Stimulated activated CD8-positive, alpha-beta memory T cell treated with anti-CD3 and anti-CD28 coated beads, Interleukin-4, amount 100 ng/mL, for 48 hours (primary cell): ENCODE results near the gene MXRA5.
"Not testable (repeated sequence)": the region's sequence is repeated elsewhere in the genome, so short reads cannot be mapped to it uniquely, and the experiment has no call there.

ENCODE experiments used
- DNase-seq: peaks from one replicate; pipeline ENCODE4 v3.0.0-alpha.2; 2020

The MXRA5 gene, protein sequence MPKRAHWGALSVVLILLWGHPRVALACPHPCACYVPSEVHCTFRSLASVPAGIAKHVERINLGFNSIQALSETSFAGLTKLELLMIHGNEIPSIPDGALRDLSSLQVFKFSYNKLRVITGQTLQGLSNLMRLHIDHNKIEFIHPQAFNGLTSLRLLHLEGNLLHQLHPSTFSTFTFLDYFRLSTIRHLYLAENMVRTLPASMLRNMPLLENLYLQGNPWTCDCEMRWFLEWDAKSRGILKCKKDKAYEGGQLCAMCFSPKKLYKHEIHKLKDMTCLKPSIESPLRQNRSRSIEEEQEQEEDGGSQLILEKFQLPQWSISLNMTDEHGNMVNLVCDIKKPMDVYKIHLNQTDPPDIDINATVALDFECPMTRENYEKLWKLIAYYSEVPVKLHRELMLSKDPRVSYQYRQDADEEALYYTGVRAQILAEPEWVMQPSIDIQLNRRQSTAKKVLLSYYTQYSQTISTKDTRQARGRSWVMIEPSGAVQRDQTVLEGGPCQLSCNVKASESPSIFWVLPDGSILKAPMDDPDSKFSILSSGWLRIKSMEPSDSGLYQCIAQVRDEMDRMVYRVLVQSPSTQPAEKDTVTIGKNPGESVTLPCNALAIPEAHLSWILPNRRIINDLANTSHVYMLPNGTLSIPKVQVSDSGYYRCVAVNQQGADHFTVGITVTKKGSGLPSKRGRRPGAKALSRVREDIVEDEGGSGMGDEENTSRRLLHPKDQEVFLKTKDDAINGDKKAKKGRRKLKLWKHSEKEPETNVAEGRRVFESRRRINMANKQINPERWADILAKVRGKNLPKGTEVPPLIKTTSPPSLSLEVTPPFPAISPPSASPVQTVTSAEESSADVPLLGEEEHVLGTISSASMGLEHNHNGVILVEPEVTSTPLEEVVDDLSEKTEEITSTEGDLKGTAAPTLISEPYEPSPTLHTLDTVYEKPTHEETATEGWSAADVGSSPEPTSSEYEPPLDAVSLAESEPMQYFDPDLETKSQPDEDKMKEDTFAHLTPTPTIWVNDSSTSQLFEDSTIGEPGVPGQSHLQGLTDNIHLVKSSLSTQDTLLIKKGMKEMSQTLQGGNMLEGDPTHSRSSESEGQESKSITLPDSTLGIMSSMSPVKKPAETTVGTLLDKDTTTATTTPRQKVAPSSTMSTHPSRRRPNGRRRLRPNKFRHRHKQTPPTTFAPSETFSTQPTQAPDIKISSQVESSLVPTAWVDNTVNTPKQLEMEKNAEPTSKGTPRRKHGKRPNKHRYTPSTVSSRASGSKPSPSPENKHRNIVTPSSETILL (N-terminal part only)

GRCh38 chrX:3346501-3347259, at the start of gene MXRA5:
Gene MXRA5, minus strand, starts transcription at chrX:3346652. Its CDS starts 2,819 bp downstream, at chrX:3343833.
- no peak for DNase-seq

- no peak for DNase-seq
Measured at GRCh38 chrX:3393581-3394111, 47.2 kb upstream of the MXRA5 start.

GRCh38 chrX:3393178-3393577, 46.7 kb upstream of the MXRA5 start:
- no peak for DNase-seq

DNA sequence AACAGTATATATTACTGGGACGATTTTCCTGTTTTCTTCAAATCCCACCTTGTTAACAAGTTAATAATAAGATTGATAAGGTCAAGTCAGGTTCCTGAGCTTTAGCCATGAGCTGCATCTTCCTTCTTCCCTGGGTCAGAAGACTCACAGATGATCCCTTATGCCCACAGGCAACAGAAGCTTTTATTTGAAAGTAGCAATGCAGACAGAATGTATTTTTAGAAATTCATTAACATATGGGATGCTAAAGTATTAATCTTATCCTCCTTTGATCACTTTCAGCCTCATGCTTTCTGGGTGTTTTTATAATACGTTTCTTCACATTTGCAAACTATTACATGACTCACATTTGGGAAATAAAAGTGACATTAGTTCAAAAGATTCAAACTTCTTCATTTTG, 42.0 kb upstream of the MXRA5 start:
- no peak for DNase-seq

- DNase-seq: no peak
Measured at GRCh38 chrX:3384327-3384726, 37.9 kb upstream of the MXRA5 start.

DNA sequence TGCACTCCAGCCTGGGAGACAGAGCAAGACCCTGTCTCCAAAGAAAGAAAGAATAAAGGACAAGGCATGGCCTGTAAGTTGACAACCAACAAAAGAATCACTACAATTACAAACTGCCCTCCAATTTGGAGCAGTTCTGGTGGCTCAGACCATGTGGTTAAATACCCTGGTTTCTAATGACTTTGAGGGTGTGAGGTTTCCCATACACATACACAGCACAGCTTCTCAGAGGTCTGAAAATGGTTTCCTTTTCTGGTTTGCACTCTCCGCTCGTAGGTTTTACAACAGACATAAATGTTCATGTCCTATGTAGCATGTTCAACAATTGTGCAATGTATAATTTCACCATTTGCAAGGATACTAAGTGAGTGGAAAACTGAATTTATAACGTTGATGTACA, 34.2 kb upstream of the MXRA5 start:
- DNase-seq: no peak

DNA sequence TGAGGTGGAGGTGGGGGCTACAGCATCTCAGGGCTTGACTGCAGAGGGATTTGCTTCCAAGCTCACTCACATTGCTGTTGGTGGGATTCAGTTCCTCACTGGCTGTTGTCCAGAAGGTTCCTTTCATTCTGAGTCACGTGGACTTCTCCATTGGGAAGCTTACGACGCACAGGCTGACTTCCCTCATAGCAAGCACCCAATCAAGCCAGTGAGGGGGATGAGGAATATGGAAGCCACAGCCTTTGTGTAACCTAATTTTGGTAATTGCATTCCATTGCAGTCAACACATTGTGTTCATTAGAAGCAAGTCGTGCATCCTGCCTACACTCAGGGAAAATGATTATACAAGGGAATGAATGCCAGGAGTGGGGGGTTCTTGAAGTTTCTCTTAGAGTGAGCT, 32.7 kb upstream of the MXRA5 start:
- DNase-seq: no peak

DNA sequence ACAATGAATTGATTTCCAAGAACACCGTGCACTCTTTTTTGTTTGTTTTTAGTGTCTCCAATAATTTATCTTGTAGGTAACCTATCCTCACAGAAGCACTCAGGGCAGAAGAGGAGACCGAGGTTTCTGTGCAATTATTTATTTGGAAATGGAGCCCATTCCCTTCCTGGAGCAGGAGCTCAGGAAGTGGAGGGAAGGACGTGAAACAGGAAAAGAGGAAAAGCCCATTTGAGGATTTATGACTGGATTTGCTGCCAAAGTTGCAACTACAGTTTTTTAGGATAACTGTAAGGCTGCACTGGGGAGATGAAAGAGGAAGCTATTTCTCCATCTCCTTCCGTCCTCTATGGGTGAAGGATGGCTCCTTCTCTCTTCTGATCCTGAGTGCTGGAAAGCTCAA, 31.7 kb upstream of the MXRA5 start:
- no peak for DNase-seq

GRCh38 chrX:3377560-3377959, 31.1 kb upstream of the MXRA5 start:
- DNase-seq: no peak

DNA sequence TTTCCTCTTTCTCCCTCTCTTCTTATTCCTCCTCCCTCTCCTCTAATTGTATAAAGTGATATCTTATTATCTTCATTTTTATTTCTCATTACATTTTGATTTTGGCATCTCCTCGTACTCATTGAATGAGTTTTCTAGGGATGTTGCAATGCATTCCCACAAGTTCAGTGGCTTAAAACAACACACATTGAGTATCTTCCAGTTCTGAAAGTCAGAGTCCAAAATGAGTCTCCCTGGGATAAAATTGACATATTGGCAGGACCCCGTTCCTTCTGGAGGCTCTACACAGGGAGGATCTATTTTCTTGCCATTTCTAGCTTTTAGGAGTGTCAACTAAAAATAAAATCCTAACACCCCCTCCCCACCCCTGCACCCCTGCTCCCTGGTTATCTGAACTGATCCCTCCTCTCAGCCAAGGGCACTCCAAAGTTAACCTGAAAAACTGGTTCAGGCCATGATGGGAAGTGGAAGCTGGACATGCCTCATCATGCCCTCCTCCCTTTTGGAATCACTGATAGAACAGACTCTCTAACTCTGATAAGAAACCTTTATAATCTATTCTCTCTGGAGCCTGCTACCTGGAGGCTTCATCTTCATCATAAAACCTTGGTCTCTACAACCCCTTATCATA, 29.5 kb upstream of the MXRA5 start:
- not testable (repeated sequence) for DNase-seq

DNA sequence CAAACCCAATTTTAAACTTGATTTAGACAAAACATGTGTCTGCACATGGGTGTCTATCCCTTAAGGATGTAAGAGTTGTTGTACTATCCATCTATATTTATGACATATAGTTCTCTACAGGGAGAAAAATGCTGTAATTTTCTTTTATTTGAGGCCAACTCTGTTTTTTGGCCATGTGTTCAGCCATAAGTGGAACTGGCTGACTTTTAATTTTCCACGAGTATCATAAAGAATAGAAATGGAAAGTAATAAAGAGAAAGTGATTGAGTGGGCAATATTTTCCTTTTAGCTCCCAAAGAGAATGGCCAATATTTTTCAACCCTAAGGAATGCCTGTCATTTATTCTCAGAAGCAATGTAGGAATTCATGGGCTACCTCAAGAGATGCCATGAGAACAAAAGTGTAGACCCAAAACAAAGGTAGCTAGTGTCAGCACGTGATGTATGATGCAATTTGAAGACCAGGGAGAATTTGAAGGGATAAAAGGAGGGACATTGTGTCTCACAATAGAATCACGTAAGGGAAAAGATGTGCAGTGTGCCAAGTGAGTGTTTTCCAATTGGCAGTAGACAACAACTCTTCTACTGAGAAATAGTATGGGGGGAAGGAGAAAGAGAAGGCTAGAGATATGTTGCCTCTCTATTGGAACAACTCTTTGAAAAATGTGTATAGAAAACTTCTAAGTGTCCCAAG, 27.8 kb upstream of the MXRA5 start:
- DNase-seq: no peak

GRCh38 chrX:3371163-3371562, 24.7 kb upstream of the MXRA5 start:
- no peak for DNase-seq

- DNase-seq: no peak
Measured at GRCh38 chrX:3370656-3371055, 24.2 kb upstream of the MXRA5 start.

GRCh38 chrX:3362956-3363355, 16.5 kb upstream of the MXRA5 start:
- no peak for DNase-seq

- no peak for DNase-seq
Measured at GRCh38 chrX:3360881-3361280, 14.4 kb upstream of the MXRA5 start.

- not testable (repeated sequence) for DNase-seq
Measured at GRCh38 chrX:3352741-3353140, 6.3 kb upstream of the MXRA5 start.

DNA sequence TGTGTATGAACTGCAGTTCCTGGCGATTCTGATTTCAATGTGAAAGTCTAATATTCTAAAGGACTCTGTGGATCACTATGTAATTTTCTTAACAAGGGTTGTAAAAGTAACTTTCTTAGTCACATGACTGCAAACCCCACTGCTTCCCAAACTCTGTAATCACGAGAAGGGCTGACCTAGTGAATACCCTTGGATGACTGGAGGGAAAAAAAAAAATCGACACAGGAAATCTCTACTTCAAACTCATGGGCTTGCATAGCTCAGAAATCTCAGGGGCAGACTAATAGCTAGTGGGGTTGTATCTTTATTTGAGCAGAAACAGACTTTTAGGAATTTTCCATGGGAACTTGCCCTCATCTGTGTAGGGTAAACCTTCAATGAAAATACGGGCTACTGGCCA, 4.8 kb upstream of the MXRA5 start:
- DNase-seq: no peak

DNA sequence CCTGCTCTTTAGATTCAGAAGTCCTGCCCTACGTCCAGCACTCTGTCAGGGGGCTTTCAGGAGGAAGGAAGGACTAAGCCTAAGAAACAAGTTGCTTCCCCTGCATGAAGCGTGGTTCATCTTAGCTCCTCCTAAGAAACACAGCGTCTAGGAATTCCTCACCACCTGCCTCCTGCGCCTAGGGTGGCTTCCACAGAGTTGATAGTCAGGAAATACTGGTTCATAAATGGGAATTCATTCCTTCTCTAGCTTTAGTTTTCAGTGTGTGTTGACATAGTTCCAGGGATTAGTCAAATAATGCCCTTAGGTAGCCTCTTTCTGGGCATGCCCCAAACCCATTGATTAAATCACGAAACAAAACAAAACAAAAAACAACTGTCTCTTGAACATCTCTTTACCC, 1.7 kb upstream of the MXRA5 start:
- no peak for DNase-seq

GRCh38 chrX:3345281-3346191, 916 bp downstream of the MXRA5 start:
- DNase-seq: no peak

GRCh38 chrX:3343569-3343968, 2.9 kb downstream of the MXRA5 start:
- DNase-seq: not testable (repeated sequence)
